Endothelial cell (in vitro differentiated cells): ENCODE data around the gene ARHGAP15. TPM values are rescaled to one million over a fixed set of nuclear protein-coding genes. Genes with fewer than 3 reads are reported as not detected.

ENCODE experiments used
- DNase-seq: peaks from one replicate; pipeline ENCODE4 v3.0.0; 2021; ENCODE audit warnings: low spot score
- H3K27ac Mint-ChIP-seq: one replicate; pipeline ENCODE4 v1.8.0; 2021; ENCODE audit warnings: mixed read lengths, inconsistent platforms; ENCODE audit not compliant: unreplicated experiment
- H3K27me3 Mint-ChIP-seq: one replicate; pipeline ENCODE4 v1.8.0; 2021; ENCODE audit warnings: mild to moderate bottlenecking, moderate library complexity, mixed read lengths, inconsistent platforms; ENCODE audit not compliant: unreplicated experiment
- H3K36me3 Mint-ChIP-seq: one replicate; pipeline ENCODE4 v1.8.0; 2021; ENCODE audit warnings: mild to moderate bottlenecking, low read depth, mixed read lengths, inconsistent platforms; ENCODE audit not compliant: unreplicated experiment
- H3K4me1 Mint-ChIP-seq: one replicate; pipeline ENCODE4 v1.8.0; 2021; ENCODE audit warnings: mild to moderate bottlenecking, mixed read lengths, inconsistent platforms; ENCODE audit not compliant: unreplicated experiment
- H3K4me3 Mint-ChIP-seq: one replicate; pipeline ENCODE4 v1.8.0; 2021; ENCODE audit warnings: mild to moderate bottlenecking, mixed read lengths, inconsistent platforms; ENCODE audit not compliant: unreplicated experiment
- H3K9me3 Mint-ChIP-seq: one replicate; pipeline ENCODE4 v1.8.0; 2021; ENCODE audit warnings: mixed read lengths, inconsistent platforms; ENCODE audit not compliant: unreplicated experiment
- total RNA-seq: library from RNA; stranded (reverse); fragmentation: NEBNext Ultra II Directional; extraction: Animal tissue kit (Norgen Biotek cat#: 25700); gene quantifications from one replicate; pipeline ENCODE4 v1.2.1, GENCODE V29; 2021; ENCODE audit not compliant: unreplicated experiment
- TF ChIP-seq, protein P1 (sequence below): fragments of 200-600 bp; sonication (generic); IDR thresholded peaks from one replicate; pipeline ENCODE4 v1.5.0; 2021; ENCODE audit warnings: antibody characterized with exemption; ENCODE audit not compliant: unreplicated experiment

The ARHGAP15 gene
- total RNA-seq, 1 donor from 2014 or later, result not detected

DNA sequence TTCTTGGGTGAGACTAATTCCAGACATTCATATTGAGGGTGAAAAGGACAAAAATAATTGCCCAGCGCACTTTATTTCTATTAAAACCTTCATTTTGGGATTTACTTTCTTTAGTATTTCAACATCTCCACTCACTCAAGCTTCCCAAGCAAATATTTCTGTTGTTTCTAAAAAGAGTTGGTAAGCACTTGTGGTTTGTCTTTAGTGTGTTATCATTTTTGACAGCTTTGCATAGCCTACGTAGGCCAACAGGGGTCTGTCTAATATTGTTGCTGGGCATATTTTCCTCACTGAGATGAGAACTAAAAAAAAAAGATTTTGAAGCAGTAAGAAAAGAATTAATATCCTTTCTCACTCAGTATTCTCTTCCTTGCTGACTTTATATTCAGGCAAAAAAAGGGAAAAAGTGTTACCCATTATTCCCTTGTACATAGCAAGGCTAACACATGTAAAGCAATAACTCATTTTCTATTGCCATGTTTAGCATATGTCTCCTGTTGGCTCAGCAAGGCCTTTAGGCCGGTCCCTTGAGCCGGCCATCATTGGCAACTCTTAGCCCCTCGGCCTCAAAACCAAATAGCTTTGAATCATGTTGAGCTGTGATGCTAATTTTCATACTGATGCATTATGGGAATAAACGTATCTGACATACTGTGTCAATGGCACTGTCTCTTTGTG, 494.2 kb downstream of the ARHGAP15 start:
- H3K27me3 Mint-ChIP-seq, result no peaks in the 10 kb centered on the region
- TF ChIP-seq, protein P1, sequence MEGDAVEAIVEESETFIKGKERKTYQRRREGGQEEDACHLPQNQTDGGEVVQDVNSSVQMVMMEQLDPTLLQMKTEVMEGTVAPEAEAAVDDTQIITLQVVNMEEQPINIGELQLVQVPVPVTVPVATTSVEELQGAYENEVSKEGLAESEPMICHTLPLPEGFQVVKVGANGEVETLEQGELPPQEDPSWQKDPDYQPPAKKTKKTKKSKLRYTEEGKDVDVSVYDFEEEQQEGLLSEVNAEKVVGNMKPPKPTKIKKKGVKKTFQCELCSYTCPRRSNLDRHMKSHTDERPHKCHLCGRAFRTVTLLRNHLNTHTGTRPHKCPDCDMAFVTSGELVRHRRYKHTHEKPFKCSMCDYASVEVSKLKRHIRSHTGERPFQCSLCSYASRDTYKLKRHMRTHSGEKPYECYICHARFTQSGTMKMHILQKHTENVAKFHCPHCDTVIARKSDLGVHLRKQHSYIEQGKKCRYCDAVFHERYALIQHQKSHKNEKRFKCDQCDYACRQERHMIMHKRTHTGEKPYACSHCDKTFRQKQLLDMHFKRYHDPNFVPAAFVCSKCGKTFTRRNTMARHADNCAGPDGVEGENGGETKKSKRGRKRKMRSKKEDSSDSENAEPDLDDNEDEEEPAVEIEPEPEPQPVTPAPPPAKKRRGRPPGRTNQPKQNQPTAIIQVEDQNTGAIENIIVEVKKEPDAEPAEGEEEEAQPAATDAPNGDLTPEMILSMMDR, result no peak
- no peaks in the 10 kb centered on the region for H3K4me1 Mint-ChIP-seq
- no peaks in the 10 kb centered on the region for H3K9me3 Mint-ChIP-seq
- no peak overlapping the region for H3K4me3 Mint-ChIP-seq
- no peak overlapping the region for H3K27ac Mint-ChIP-seq
- H3K36me3 Mint-ChIP-seq, result no peaks in the 10 kb centered on the region
- no peak for DNase-seq

DNA sequence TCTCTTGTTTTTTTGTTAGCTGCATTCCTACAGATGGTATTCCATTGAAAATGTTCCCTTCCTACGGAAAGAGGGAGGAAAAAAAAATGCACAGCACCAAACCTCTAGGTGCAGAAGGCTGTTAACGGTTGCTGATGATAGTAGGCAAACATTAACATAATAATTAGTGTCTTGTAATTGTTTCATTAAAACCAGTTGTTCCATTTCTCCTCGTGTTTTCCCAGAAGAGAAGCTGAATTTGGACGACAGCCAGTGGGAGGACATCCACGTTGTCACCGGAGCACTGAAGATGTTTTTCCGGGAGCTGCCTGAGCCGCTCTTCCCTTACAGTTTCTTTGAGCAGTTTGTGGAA, 494.7 kb downstream of the ARHGAP15 start:
- Mint-ChIP-seq H3K27ac (no peak overlapping the region), H3K4me1 (no peaks in the 10 kb centered on the region), H3K9me3 (no peaks in the 10 kb centered on the region), H3K36me3 (no peaks in the 10 kb centered on the region), H3K27me3 (no peaks in the 10 kb centered on the region), H3K4me3 (no peak overlapping the region)
- TF ChIP-seq, protein P1, result no peak
- no peak for DNase-seq

DNA sequence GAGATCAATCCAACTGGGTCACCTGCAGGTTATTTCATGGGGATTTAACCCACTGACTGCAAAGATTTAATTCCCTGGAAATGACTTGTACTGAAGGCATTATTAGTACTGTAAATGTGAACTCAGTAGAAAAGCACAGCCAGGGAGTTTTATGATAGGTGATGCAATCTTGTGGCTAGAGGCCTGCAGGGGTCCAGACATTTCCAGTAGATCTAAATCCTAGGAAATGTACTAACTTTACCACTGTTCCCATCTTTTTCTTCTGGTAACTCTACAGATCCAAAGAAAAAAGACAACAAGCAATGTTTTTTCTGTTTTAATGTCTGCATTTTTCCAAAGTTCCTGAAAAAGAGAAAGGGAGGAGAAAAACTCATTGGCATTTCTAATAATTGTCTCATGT, 500.1 kb downstream of the ARHGAP15 start:
- Mint-ChIP-seq H3K9me3 (no peaks in the 10 kb centered on the region), H3K27me3 (no peaks in the 10 kb centered on the region), H3K4me3 (no peak overlapping the region), H3K36me3 (no peaks in the 10 kb centered on the region), H3K4me1 (no peaks in the 10 kb centered on the region), H3K27ac (no peak overlapping the region)
- DNase-seq, result no peak
- TF ChIP-seq, protein P1, result no peak

DNA sequence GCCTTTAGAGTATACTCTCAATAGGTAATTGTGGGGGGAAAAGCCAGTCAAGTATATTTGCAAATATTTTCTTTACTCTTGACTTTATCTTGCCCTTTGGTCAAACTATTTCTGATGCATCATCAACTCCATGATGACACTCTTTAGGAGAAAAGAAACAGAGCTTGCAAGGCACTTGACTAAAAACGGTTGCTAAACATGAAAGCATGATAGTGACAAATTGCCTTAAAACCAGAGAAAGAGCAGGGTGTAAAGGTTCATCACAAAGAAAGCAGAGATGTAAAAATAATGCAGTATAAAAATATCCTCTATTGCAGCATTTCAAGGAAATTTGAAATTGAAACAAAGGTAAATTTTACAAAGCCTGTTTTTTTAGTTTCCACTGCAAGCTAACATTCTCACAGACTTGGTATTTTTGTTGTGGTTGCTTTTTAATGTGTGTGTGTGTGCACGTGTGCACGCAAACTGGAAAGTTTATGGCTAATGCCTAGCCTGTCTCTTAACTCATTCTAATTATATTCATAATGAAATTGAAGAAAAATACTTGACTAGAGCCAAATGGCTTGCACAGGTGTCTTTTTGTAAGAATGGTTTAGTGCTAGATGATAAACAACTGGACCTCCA, 503.6 kb downstream of the ARHGAP15 start:
- Mint-ChIP-seq H3K36me3 (no peaks in the 10 kb centered on the region), H3K4me1 (no peaks in the 10 kb centered on the region), H3K9me3 (no peaks in the 10 kb centered on the region), H3K27ac (no peak overlapping the region), H3K27me3 (no peaks in the 10 kb centered on the region), H3K4me3 (no peak overlapping the region)
- TF ChIP-seq, protein P1, result no peak
- DNase-seq, result no peak

DNA sequence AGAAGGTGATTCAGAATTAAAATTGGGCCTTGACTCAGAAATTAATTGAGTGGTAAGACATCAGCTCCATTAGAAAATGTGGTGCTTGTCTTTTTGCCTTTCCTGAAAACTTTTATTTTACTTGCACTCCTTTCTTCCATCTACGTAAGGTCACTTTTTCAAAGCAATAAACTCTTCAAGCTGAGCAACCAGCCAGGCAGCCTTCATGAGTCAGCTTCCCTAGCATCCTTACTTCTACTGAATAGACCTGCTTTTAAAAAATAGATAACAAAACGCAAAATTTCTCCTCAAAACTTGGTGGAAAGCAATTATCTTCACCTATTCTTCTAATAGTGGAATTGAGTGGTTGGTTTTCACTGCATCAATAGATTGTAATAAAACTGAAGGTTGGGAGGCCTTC, 504.2 kb downstream of the ARHGAP15 start:
- Mint-ChIP-seq H3K4me1 (no peaks in the 10 kb centered on the region), H3K36me3 (no peaks in the 10 kb centered on the region), H3K4me3 (no peak overlapping the region), H3K9me3 (no peaks in the 10 kb centered on the region), H3K27me3 (no peaks in the 10 kb centered on the region), H3K27ac (no peak overlapping the region)
- TF ChIP-seq, protein P1, result no peak
- no peak for DNase-seq
